ENCODE results near the gene ETS1. TPM values are rescaled to one million over a fixed set of nuclear protein-coding genes. Genes with fewer than 3 reads are reported as not detected.

The ETS1 gene
- total RNA-seq, 1 experiment from 2014 or later = 29.9 TPM

DNA sequence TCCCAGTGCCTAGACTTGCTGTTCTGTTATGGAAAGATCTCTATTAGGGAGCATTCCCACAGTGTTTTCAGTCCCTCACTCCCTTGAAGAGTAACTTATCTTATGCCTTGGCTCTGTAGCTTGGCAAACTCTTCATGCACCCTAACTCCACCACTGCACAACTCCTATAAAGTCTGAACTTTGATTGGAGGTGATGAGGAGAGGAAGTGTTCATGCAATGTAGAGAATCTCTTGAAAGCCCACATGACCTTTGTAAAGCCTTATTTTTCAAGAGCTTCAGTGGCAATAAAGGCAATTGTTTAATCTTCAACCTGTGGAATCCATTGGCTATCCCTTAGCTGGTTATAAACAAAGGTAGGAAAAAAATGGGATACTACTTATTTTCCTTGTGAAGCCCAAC lies 176.2 kb downstream of the ETS1 start:
- no peaks in the 10 kb centered on the region; a peak in 1 of 5 replicates for H3K9me3 Mint-ChIP-seq
- no peak overlapping the region for H3K14ac ChIP-seq (ENCODE audit: insufficient read depth, low read length)
- no peak overlapping the region for H2BK15ac ChIP-seq (ENCODE audit: low read depth, low read length)
- peaks cover 0 to 4% of the 10 kb centered on the region in 2 experiments; a peak in 2 of 4 replicates for H3K4me1 Mint-ChIP-seq
- no peak overlapping the region for H4K91ac ChIP-seq (ENCODE audit: insufficient read length, low read depth, low read length)
- H2BK120ac ChIP-seq (ENCODE audit: low read depth, low read length, poor library complexity, severe bottlenecking) = no peak overlapping the region
- no peak overlapping the region for H3T11ph ChIP-seq (ENCODE audit: low read length)
- no peaks in the 10 kb centered on the region for H4K20me1 ChIP-seq (ENCODE audit: control insufficient read depth, insufficient read depth, insufficient read length)
- H3K27me3 ChIP-seq (ENCODE audit: insufficient read depth, low read length) = no peaks in the 10 kb centered on the region
- H3K9me3 ChIP-seq (ENCODE audit: control insufficient read depth, low read depth, low read length) = no peaks in the 10 kb centered on the region
- H2BK12ac ChIP-seq (ENCODE audit: insufficient read length, low read depth, low read length) = no peak overlapping the region
- no peaks in the 10 kb centered on the region for H3K23me2 ChIP-seq (ENCODE audit: insufficient read length, low read depth, low read length, poor library complexity, severe bottlenecking)
- no peaks in the 10 kb centered on the region for H3K79me1 ChIP-seq (ENCODE audit: insufficient read depth, low read depth, low read length, poor library complexity, severe bottlenecking)
- no peak overlapping the region for H3K9ac ChIP-seq (ENCODE audit: extremely low read depth, insufficient read length, low read length)
- no peak overlapping the region for H4K8ac ChIP-seq (replicated peaks; ENCODE audit: insufficient read length, low read depth, low read length)
- no peak overlapping the region for H3K4ac ChIP-seq (ENCODE audit: low read depth, low read length)
- no peak overlapping the region for H2AK5ac ChIP-seq (ENCODE audit: insufficient read length, low read length)
- no peak for DNase-seq
- no peak overlapping the region for H3K56ac ChIP-seq (ENCODE audit: insufficient read length, low read depth, low read length)
- no peaks in the 10 kb centered on the region for H3K36me3 Mint-ChIP-seq (ENCODE audit: insufficient read depth in 1 of 3, low read depth in 3 of 3)
- H3K27me3 Mint-ChIP-seq (ENCODE audit: low read depth) = no peaks in the 10 kb centered on the region
- no peak overlapping the region for H3K27ac ChIP-seq (ENCODE audit: insufficient read length, low read depth, low read length)
- H2BK20ac ChIP-seq (ENCODE audit: low read depth, low read length, poor library complexity, severe bottlenecking) = no peak overlapping the region
- no peak overlapping the region for H3K4me2 ChIP-seq (ENCODE audit: insufficient read depth, insufficient read length, low read length)
- no peak overlapping the region for H2BK5ac ChIP-seq (ENCODE audit: insufficient read length, low read length)
- no peak overlapping the region for H3K23ac ChIP-seq (ENCODE audit: insufficient read length, low read depth, low read length)
- H3K18ac ChIP-seq (ENCODE audit: insufficient read length, low read depth, low read length) = no peak overlapping the region
- TF ChIP-seq, protein P1, sequence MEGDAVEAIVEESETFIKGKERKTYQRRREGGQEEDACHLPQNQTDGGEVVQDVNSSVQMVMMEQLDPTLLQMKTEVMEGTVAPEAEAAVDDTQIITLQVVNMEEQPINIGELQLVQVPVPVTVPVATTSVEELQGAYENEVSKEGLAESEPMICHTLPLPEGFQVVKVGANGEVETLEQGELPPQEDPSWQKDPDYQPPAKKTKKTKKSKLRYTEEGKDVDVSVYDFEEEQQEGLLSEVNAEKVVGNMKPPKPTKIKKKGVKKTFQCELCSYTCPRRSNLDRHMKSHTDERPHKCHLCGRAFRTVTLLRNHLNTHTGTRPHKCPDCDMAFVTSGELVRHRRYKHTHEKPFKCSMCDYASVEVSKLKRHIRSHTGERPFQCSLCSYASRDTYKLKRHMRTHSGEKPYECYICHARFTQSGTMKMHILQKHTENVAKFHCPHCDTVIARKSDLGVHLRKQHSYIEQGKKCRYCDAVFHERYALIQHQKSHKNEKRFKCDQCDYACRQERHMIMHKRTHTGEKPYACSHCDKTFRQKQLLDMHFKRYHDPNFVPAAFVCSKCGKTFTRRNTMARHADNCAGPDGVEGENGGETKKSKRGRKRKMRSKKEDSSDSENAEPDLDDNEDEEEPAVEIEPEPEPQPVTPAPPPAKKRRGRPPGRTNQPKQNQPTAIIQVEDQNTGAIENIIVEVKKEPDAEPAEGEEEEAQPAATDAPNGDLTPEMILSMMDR (conservative IDR thresholded peaks at IDR 0.05) = no peak
- no peak overlapping the region for H4K5ac ChIP-seq (ENCODE audit: insufficient read length, low read depth, low read length)
- H2AFZ ChIP-seq (ENCODE audit: low read length) = no peak overlapping the region
- no peak overlapping the region for H3K4me3 Mint-ChIP-seq
- no peaks in the 10 kb centered on the region for H3K79me2 ChIP-seq (ENCODE audit: insufficient read depth, low read length)
- H3K4me1 ChIP-seq (ENCODE audit: insufficient read depth, low read length) = no peaks in the 10 kb centered on the region
- H3K27ac Mint-ChIP-seq = no peak overlapping the region

Data from H9 (cell line).